NK-92 (cell line): ENCODE measurements around the gene ASAH2B.
"Not testable (repeated sequence)": the region's sequence is repeated elsewhere in the genome, so short reads cannot be mapped to it uniquely, and the experiment has no call there.

Experiments used
- DNase-seq: peaks from one replicate; lab custom pipeline; 2025; ENCODE audit not compliant: unreplicated experiment; lab: John Stamatoyannopoulos, UW

ASAH2B gene

GRCh38 chr10:50739618-50740292 is at the start of gene ASAH2B:
ASAH2B (plus strand) TSS chr10:50739936; CDS start chr10:50745131, 5,195 bp downstream.
- no peak for DNase-seq

DNA sequence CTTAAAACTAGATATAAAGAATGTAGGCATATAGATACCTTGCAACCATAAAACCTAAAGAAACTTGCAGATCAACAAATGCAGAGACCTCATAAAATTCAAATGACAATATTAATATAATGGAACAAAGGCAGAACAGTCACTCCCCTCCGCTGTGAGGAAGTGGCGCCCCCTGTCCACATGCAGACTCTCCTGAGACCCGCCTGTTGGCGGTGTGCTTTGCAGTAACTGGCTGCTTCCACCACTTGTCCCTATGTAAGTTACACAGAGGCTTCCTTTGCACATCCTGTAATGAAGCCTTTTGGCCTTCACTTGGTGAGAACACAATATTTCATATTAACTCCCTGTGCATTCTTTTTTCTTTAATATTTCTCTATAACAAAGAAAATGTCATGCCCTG is 41.9 kb upstream of the ASAH2B start:
- DNase-seq = not testable (repeated sequence)

DNA sequence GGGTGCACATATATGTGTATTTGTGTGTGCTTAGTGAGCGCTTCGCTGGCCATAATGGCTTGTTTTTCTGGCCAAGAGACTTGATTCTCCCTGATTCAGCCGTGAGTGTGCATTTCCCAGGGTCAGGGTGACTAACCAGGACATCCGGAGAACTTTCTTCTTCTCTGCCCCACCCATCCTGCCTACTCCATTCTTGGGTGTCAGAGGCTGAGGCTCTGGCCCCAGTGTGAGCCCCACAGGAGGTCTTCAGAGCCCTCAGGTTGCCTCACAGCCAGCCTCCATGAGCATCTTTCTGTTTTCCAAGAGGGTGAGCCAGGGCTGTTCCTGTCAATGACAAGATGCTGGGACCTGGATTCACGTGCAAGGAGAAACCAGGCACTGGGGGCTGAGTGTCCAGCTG is 37.8 kb upstream of the ASAH2B start:
- not testable (repeated sequence) for DNase-seq

DNA sequence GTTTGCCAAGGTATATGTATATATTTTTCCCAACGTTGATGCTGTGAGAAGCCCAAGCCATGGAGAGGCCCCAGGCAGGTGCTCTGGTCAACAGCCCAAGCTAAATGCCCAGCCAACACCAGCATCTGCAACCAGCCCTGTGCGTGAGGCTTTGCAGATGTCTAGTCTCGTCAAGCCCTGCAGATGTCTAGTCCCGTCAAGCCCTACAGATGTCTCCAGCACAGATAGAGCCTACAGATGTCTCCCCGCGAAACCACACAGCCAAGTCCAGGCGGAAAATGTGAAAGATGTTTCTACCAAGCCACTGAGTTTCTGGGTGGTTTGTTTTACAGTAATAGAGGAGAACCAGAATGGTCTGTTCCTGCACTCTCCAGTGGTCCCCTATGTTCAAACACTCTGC is 36.7 kb upstream of the ASAH2B start:
- not testable (repeated sequence) for DNase-seq

DNA sequence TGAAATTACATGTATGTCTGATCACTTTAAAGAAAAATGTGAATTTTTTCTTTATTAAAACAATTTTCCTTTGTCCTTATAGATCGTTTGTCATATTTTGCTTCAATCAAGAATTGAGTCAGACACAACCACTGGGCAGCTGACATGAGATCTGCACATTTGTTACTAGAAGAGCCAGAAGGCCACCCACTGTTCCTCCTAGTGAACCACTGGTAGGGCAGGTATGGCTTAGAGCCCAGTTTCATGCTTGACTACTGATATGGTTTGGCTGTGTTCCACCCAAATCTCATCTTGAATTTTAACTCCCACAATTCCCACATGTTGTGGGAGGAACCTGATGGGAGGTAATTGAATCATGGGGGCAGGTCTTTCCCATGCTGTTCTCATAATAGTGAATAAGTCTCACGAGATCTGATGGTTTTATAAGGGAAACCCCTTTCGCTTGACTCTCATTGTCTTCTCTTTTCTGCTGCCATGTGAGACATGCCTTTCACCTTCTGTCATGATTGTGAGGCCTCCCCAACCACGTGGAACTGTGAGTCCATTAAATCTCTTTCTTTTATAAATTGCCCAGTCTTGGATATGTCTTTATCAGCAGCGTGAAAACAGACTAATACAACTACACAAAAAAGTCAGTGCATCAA is 35.2 kb upstream of the ASAH2B start:
- DNase-seq = not testable (repeated sequence)

DNA sequence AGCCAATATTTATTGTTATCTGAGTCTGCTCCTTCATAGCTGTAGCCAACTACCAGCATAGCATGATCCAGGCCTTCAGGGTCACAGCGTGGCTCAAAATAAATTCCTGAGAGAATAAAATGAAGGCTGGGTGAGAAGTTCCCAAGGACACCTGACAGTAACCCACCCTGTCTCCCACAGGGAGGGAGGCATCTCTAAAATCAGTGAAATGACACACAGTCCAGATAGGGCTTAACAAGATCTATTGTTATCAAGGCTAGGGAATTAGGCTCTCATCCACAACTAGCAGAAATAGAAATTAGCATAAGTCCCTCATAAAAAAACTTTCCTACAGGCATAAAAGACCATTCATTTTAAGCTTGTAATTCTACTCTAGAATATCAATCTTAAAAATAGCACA is 33.7 kb upstream of the ASAH2B start:
- DNase-seq = not testable (repeated sequence)

DNA sequence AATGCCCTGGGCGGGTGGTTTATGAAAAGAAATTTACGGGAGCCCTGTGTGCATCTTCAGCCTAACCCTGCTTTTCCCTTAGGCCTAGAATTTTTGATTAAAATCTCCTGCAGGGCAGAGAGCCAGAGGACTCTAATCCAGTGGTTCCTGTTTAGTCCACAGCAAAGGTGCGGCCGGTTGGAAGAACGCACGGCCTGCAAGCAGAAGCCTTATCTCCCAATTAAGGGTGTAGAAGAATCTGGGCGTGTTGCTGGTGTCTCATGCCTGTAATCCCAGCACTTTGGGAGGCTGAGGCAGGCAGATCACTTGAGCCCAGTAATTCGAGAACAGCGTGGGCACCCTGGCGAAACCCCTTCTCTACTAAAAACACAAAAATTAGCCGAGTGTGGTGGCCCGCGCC is 29.5 kb upstream of the ASAH2B start:
- not testable (repeated sequence) for DNase-seq

DNA sequence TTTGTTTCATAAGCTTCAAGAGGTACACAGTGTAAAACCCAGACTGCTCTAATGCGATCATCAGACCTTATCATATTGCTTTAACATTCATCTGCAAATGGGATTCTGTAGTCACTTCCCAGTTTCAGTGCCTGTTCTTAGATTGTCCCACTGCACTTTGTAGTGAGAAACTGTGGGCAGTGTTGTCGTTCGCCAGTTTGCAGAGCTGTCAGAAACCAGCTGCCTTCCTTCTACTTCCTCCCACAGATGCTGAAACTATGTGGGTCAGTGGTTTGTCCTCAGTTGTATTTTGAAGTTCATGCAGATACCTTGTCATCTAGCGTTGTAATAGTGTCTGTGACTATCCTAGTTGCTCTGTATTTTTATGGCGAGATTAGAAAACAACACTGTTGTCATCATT is 15.9 kb upstream of the ASAH2B start:
- not testable (repeated sequence) for DNase-seq

DNA sequence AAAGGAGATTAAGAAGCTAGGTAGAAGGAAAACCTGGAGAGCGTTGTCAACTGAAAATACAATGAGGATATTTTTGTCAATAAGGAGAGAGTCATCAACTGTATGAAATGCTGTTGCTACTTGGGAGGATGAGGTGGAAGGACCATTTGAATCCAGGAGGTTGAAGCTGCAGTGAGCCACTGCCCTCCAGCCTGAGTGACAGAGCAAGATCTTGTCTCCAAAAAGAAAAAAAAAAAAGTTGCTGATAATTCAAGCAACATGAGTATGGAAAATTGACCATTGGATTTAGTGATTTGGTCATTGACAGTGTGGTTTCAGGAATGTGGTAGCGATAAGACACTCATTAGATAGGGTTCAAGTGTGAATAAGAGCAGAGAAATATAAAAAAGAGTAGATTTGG is 11.6 kb upstream of the ASAH2B start:
- not testable (repeated sequence) for DNase-seq

- not testable (repeated sequence) for DNase-seq
Observed at GRCh38 chr10:50738987-50739617, 634 bp upstream of the ASAH2B start.

GRCh38 chr10:50740293-50740648 is 535 bp downstream of the ASAH2B start:
- DNase-seq = no peak

DNA sequence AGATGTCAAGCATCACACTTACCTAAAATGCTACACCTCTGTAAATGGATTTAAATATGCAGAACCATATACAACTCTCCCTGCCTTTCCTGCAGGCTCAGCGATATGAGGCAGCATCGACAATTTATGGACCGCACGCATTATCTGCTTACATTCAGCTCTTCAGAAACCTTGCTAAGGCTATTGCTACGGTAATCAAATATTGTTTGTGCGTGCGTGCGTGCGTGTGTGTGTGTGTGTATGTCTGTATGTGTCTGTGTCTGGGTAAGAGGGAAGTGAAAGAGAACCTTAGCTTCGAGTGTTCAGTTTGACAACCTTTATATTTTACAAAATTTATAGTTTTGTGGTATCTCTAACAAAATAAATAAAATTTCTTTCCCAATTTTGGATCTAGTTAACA is 3.1 kb downstream of the ASAH2B start:
- not testable (repeated sequence) for DNase-seq

DNA sequence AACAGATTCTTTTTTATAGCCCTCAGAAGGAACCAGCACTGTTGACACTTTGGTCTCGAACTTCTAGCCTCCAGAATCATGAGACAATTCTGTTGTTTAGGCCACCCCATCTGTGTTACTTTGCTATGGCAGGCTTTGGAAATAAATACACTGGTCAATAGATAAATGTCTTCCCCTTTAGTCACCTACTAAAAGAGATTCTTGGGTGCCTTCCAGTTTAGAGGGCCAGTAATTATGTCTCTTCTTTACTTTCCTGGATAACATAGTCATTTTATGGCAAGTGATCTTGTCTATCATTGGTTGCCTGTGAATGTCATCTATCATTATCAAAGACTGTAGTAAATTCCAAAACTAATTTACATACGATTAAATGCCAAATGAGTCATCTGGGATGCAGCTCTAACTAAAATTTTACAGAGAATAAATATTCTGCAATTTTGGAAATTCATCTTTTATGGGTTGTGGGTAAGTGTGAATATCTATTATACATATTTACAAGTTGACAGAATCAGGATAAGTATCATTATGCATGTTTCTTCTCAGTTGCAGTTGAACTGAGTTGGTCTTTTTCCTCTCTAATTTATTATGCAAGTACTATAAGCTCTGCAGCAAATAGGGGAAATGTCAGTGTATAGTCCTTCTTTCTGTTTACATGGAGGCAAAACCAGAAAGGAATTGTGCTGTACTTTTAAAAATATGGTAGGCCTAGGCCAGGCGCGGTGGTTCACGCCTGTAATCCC is 27.2 kb downstream of the ASAH2B start:
- not testable (repeated sequence) for DNase-seq

DNA sequence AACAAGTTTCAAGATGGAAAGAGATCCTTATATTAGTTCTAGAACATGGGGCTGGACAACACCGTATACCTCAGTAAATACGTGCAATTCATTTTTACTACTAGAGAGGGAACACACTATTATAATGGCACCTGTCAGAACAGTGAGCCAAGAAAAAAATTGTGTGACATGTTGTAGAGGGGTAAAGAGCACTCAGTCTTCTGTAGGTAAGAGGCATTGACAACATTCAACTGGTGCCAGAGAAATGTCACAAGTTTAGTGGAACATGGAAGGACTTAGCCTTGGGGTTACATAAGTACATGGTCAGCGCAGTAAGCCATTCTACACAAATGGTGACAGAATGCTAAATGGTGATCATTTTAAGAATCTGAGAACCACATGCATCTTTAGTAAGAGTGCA is 32.3 kb downstream of the ASAH2B start:
- DNase-seq = not testable (repeated sequence)

GRCh38 chr10:50774868-50775267 is 35.1 kb downstream of the ASAH2B start:
- DNase-seq = not testable (repeated sequence)

DNA sequence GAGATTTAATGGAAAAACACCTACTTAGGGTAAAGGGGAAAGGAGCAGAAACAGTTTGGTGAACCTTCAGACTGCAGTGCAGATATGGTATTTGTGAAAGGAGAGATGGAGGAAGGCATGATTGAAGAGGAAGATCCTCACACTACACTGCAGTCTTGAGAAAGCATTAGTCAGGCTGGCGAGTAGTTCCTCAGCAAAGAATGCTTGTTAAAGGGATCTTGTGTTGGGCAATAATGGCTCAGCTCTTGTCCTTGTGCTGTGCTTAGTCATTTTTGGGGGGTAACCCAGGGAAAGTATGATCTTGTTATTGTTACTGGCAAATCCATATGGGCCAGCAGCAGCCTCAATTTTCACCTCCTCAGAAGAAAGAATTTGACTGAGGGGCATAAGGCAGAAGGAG is 40.3 kb downstream of the ASAH2B start:
- DNase-seq = not testable (repeated sequence)

DNA sequence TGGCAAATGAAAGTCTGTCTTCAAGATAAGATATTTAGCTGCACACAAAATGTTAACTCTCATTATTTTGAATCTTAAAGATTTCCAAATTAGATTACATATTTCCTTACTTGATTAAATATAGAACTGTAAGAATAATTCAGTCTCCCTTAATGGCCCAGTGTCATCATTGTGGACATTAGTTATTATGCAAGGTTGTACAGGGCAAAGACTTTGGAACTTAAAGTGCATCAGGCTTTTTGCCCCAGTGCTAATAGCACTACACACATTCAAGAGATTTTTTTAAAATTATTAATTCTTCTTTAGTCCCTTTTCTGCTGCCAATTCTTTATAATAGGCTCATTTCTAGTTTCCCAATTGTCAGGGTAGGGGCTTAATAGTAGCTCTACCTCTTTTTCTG is 42.3 kb downstream of the ASAH2B start:
- not testable (repeated sequence) for DNase-seq

DNA sequence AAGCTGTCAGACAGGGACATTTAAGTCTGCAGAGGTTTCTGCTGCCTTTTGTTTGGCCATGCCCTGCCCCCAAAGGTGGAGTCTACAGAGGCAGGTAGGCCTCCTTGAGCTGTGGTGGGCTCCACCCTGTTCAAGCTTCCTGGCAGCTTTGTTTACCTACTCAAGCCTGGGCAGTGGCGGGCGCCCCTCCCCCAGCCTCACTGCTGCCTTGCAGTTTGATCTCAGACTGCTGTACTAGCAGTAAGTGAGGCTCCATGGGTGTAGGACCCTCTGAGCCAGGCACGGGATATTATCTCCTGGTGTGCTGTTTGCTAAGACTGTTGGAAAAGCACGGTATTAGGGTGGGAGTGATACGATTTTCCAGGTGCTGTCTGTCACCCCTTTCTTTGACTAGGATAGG is 48.2 kb downstream of the ASAH2B start:
- not testable (repeated sequence) for DNase-seq

DNA sequence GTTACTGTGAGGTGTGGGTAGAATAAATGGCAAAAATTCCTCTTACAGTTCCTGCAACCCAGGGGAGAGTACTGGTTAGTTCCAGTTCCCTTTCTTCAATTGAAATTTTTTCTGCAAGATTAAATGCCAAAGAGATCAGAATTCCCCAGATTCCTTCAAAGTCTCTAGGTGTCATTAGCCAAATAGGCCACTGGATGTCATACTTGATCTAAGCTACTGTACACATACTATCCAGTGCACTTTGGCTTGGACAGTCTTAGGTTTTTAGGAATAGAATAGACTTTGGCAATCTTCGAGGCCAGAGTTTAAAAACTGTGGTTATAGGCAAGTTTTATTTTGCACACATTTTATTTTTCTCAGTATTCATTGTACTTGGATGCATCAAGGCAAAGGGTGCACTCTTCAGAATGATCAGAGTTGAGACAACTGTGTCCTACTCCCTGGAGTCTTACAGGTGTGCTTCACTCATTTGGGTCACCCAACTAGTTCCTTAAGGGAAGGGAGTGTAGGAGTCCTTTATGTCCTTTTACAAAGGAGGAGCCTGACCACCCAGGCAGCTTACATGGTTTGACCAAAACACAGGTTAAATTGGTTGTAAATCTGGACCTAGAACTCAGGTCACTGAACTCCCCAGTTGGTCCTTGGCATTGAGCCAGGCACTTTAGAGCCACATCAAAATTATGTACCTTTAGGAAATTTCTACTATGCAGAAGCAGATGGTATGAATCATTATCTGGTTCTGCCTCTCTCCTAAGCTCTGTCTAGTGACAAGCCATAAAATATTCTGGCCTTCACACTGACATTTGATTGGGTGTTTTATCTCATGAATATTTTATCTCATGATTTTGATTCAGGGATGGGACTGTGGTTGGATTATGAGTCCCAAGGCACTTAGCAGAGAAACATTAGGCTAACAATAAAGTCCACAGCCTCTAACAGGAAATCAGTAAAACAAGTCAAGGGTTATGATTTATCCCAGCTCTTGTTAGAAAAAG is 49.5 kb downstream of the ASAH2B start:
- DNase-seq = no peak

DNA sequence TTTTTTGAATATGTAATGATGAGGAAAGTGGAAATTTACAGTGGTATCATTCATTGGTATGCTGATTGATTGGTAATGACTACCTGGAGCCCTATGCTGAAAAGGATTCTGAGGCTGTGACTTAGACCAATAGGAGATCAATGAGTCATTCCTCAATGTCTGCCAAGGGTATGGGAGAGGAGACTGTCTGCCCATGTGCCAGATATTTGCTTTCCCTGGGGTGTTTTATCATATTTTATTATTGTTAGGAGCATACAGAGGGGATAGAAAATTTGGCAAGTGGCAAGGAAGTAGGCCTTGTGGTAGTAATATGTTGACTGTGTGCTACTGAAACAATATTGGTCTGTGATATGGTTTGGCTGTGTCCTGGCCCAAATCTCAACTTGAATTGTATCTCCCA is 54.8 kb downstream of the ASAH2B start:
- no peak for DNase-seq
